Measurements from ENCODE around the gene ORM2.

DNA sequence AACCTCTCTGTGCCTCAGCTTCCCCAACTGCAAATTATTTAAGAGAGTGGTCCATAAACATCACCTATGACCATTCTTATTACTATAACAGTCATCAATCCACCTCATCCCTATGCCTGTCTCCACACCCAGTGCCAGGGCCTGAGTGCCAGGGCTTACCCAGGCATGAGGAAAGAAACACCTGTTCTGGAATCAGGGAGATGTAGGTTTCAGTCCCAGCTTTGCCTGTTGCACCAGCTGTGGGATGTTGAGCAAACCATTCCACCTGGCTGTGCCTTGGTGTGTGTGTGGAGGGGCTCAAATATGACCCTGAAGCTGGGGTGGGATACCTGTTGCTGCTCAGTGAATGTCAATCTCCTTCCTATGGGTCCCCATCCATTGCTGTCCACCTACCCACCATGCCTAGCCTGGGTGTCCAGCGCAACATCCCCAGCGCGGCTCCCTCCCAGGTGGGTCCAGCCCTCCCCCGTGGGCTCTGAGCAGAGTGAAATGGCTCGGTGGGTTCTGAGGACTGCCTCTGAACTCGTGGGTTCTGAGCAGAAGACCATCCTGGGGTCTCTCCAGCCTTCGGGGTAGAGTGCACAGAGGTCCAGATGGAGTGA, 41.8 kb downstream of the ORM2 start:
- TF ChIP-seq CEBPB (IDR thresholded peaks at IDR 0.05; ENCODE audit: low read depth) (no peak), POLR2A (IDR thresholded peaks at IDR 0.05; ENCODE audit: borderline replicate concordance, extremely low read depth, insufficient read depth, insufficient read length) (no peak), POLR2AphosphoS5 (IDR thresholded peaks at IDR 0.05; ENCODE audit: low read depth, low read length) (no peak), ZFX (IDR thresholded peaks at IDR 0.05) (no peak), EZH2phosphoT487 (IDR thresholded peaks at IDR 0.05; ENCODE audit: borderline replicate concordance) (no peak), EZH2 (IDR thresholded peaks at IDR 0.05) (no peak), RAD21 (IDR thresholded peaks at IDR 0.05; ENCODE audit: low read depth) (no peak), YY1 (IDR thresholded peaks at IDR 0.05; ENCODE audit: extremely low read depth, insufficient replicate concordance, low read depth, low read length) (no peak), SP1 (IDR thresholded peaks at IDR 0.05; ENCODE audit: low read depth) (no peak)
- TF ChIP-seq, protein P1, sequence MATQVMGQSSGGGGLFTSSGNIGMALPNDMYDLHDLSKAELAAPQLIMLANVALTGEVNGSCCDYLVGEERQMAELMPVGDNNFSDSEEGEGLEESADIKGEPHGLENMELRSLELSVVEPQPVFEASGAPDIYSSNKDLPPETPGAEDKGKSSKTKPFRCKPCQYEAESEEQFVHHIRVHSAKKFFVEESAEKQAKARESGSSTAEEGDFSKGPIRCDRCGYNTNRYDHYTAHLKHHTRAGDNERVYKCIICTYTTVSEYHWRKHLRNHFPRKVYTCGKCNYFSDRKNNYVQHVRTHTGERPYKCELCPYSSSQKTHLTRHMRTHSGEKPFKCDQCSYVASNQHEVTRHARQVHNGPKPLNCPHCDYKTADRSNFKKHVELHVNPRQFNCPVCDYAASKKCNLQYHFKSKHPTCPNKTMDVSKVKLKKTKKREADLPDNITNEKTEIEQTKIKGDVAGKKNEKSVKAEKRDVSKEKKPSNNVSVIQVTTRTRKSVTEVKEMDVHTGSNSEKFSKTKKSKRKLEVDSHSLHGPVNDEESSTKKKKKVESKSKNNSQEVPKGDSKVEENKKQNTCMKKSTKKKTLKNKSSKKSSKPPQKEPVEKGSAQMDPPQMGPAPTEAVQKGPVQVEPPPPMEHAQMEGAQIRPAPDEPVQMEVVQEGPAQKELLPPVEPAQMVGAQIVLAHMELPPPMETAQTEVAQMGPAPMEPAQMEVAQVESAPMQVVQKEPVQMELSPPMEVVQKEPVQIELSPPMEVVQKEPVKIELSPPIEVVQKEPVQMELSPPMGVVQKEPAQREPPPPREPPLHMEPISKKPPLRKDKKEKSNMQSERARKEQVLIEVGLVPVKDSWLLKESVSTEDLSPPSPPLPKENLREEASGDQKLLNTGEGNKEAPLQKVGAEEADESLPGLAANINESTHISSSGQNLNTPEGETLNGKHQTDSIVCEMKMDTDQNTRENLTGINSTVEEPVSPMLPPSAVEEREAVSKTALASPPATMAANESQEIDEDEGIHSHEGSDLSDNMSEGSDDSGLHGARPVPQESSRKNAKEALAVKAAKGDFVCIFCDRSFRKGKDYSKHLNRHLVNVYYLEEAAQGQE (IDR thresholded peaks at IDR 0.05; ENCODE audit: low read depth) = no peak
- TF ChIP-seq, protein P2, sequence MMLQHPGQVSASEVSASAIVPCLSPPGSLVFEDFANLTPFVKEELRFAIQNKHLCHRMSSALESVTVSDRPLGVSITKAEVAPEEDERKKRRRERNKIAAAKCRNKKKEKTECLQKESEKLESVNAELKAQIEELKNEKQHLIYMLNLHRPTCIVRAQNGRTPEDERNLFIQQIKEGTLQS (IDR thresholded peaks at IDR 0.05) = no peak
- TF ChIP-seq, protein P3, sequence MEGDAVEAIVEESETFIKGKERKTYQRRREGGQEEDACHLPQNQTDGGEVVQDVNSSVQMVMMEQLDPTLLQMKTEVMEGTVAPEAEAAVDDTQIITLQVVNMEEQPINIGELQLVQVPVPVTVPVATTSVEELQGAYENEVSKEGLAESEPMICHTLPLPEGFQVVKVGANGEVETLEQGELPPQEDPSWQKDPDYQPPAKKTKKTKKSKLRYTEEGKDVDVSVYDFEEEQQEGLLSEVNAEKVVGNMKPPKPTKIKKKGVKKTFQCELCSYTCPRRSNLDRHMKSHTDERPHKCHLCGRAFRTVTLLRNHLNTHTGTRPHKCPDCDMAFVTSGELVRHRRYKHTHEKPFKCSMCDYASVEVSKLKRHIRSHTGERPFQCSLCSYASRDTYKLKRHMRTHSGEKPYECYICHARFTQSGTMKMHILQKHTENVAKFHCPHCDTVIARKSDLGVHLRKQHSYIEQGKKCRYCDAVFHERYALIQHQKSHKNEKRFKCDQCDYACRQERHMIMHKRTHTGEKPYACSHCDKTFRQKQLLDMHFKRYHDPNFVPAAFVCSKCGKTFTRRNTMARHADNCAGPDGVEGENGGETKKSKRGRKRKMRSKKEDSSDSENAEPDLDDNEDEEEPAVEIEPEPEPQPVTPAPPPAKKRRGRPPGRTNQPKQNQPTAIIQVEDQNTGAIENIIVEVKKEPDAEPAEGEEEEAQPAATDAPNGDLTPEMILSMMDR (IDR thresholded peaks at IDR 0.05 in 2 of 3, conservative IDR thresholded peaks at IDR 0.05 in 1 of 3; ENCODE audit: borderline replicate concordance in 1 of 3, insufficient read depth in 1 of 3, low read depth in 2 of 3, low read length in 2 of 3) = no peak
- TF ChIP-seq, protein P4, sequence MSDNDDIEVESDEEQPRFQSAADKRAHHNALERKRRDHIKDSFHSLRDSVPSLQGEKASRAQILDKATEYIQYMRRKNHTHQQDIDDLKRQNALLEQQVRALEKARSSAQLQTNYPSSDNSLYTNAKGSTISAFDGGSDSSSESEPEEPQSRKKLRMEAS (IDR thresholded peaks at IDR 0.05) = no peak
